Glutamatergic neuron (in vitro differentiated cells): Measurements from ENCODE around the gene MTFP1. TPM values are rescaled to one million over a fixed set of nuclear protein-coding genes. Genes with fewer than 3 reads are reported as not detected.
"Not testable (repeated sequence)": the region's sequence is repeated elsewhere in the genome, so short reads cannot be mapped to it uniquely, and the experiment has no call there.

Experiments used
- DNase-seq: peaks from one replicate; pipeline ENCODE4 v3.0.0; 2022
- H3K27ac Mint-ChIP-seq: one replicate; pipeline ENCODE4 v1.8.0; 2020; ENCODE audit warnings: mild to moderate bottlenecking, mixed read lengths, inconsistent platforms; ENCODE audit not compliant: unreplicated experiment
- H3K27me3 Mint-ChIP-seq: one replicate; pipeline ENCODE4 v1.8.0; 2020; ENCODE audit warnings: mild to moderate bottlenecking, moderate library complexity, mixed read lengths, inconsistent platforms; ENCODE audit not compliant: unreplicated experiment
- H3K36me3 Mint-ChIP-seq: one replicate; pipeline ENCODE4 v1.8.0; 2020; ENCODE audit warnings: mild to moderate bottlenecking, mixed read lengths, inconsistent platforms; ENCODE audit not compliant: unreplicated experiment
- H3K4me1 Mint-ChIP-seq: one replicate; pipeline ENCODE4 v1.8.0; 2020; ENCODE audit warnings: mild to moderate bottlenecking, low read depth, mixed read lengths, inconsistent platforms; ENCODE audit not compliant: unreplicated experiment
- H3K4me3 Mint-ChIP-seq: one replicate; pipeline ENCODE4 v1.8.0; 2020; ENCODE audit warnings: mild to moderate bottlenecking, mixed read lengths, inconsistent platforms; ENCODE audit not compliant: unreplicated experiment
- H3K9me3 Mint-ChIP-seq: one replicate; pipeline ENCODE4 v1.8.0; 2020; ENCODE audit warnings: mild to moderate bottlenecking, moderate library complexity, mixed read lengths, inconsistent platforms; ENCODE audit not compliant: unreplicated experiment
- CTCF ChIP-seq: fragments of 200-600 bp; sonication (generic); IDR thresholded peaks from one replicate; pipeline ENCODE4 v1.5.0; 2021; ENCODE audit not compliant: partially characterized antibody, unreplicated experiment
- total RNA-seq: library from RNA; stranded (reverse); fragmentation: NEBNext Ultra II Directional; extraction: Animal tissue kit (Norgen Biotek cat#: 25700); gene quantifications from one replicate; pipeline ENCODE4 v1.2.1, GENCODE V29; 2021; ENCODE audit not compliant: unreplicated experiment

The MTFP1 gene
- total RNA-seq, 1 donor from 2014 or later, result 5.8 TPM

GRCh38 chr22:30459181-30460052, 33.8 kb downstream of the MTFP1 start:
- no peaks in the 10 kb centered on the region for H3K27me3 Mint-ChIP-seq
- no peaks in the 10 kb centered on the region for H3K4me1 Mint-ChIP-seq
- no peak overlapping the region for H3K27ac Mint-ChIP-seq
- H3K4me3 Mint-ChIP-seq, result no peak overlapping the region
- H3K9me3 Mint-ChIP-seq, result no peaks in the 10 kb centered on the region
- no peak for TF ChIP-seq CTCF
- no peak for DNase-seq
- H3K36me3 Mint-ChIP-seq, result no peaks in the 10 kb centered on the region

GRCh38 chr22:30460147-30460546, 34.6 kb downstream of the MTFP1 start:
- H3K36me3 Mint-ChIP-seq, result no peaks in the 10 kb centered on the region
- TF ChIP-seq CTCF, result no peak
- H3K4me3 Mint-ChIP-seq, result no peak overlapping the region
- H3K27me3 Mint-ChIP-seq, result peaks cover 3% of the 10 kb centered on the region
- DNase-seq, result no peak
- H3K4me1 Mint-ChIP-seq, result no peaks in the 10 kb centered on the region
- no peak overlapping the region for H3K27ac Mint-ChIP-seq
- no peaks in the 10 kb centered on the region for H3K9me3 Mint-ChIP-seq

GRCh38 chr22:30460555-30460954, 35.0 kb downstream of the MTFP1 start:
- not testable (repeated sequence) for H3K36me3 Mint-ChIP-seq

GRCh38 chr22:30469165-30469564, 43.6 kb downstream of the MTFP1 start:
- TF ChIP-seq CTCF, result no peak
- Mint-ChIP-seq H3K27me3 (peaks cover 7% of the 10 kb centered on the region), H3K27ac (no peak overlapping the region), H3K9me3 (no peaks in the 10 kb centered on the region), H3K36me3 (no peaks in the 10 kb centered on the region), H3K4me1 (no peaks in the 10 kb centered on the region), H3K4me3 (no peak overlapping the region)
- no peak for DNase-seq

More at GRCh38 chr22:30460555-30460954, 35.0 kb downstream of the MTFP1 start:
- H3K4me1 Mint-ChIP-seq, DNase-seq, H3K9me3 Mint-ChIP-seq, H3K27me3 Mint-ChIP-seq, H3K27ac Mint-ChIP-seq, H3K4me3 Mint-ChIP-seq: not testable (repeated sequence)

- no peaks in the 10 kb centered on the region for H3K4me1 Mint-ChIP-seq
- H3K36me3 Mint-ChIP-seq, result no peaks in the 10 kb centered on the region
- peaks cover 2% of the 10 kb centered on the region for H3K9me3 Mint-ChIP-seq
- H3K27me3 Mint-ChIP-seq, result peaks cover 2% of the 10 kb centered on the region
- DNase-seq, result no peak
- H3K27ac Mint-ChIP-seq, result no peak overlapping the region
- no peak for TF ChIP-seq CTCF
- H3K4me3 Mint-ChIP-seq, result no peak overlapping the region
These were observed 45.1 kb downstream of the MTFP1 start for GRCh38 chr22:30470655-30471054.
